ENCODE measurements around the gene SLC6A19.

- TF ChIP-seq GATA3 (IDR thresholded peaks at IDR 0.05; ENCODE audit: low read depth, low read length): no peak
- no peak for TF ChIP-seq GATA2 (IDR thresholded peaks at IDR 0.05; ENCODE audit: low read depth, low read length)
These were observed 20.5 kb upstream of the SLC6A19 start for GRCh38 chr5:1180841-1181271.
